ENCODE measurements around the gene CSTF3.

GRCh38 chr11:33125611-33126010 is 35.7 kb downstream of the CSTF3 start:
- TF ChIP-seq EZH2 (IDR thresholded peaks at IDR 0.05; ENCODE audit: low read length) (no peak), CTCF (optimal IDR thresholded peaks at IDR 0.05 in 1 of 3, IDR thresholded peaks at IDR 0.05 in 1 of 3, conservative IDR thresholded peaks at IDR 0.05 in 1 of 3; ENCODE audit: extremely low read depth in 1 of 3, insufficient read depth in 2 of 3, low read length in 3 of 3) (no peak)

All from keratinocyte (primary cell).